ENCODE measurements around the gene ABHD17B.

DNA sequence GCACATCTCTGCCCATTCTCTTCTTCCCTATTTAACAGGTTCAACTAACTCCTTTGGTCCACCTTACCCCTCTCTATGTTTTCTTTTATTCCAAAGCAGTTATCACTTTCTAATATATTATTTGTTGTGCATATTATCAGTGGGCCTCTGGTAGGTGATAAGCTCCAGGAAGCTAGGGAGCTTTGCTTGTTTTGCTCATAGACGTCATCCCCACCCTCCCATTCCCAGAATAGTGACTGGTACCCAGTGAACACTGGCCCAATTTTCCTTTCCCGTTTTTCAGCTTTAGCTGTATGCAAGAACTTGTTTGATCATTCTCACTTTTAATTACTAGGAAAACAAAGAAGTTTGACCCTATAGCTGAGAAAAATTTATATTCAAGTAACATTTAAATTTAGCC, 6.9 kb downstream of the ABHD17B start:
- no peak for TF ChIP-seq EZH2 (IDR thresholded peaks at IDR 0.05; ENCODE audit: low read depth)
- TF ChIP-seq CTCF (conservative IDR thresholded peaks at IDR 0.05), result no peak
